Fibroblast of villous mesenchyme (primary cell): ENCODE data around the gene HEMGN. TPM values are rescaled to one million over a fixed set of nuclear protein-coding genes. Genes with fewer than 3 reads are reported as not detected.

Experiments
- DNase-seq: peaks from one replicate; pipeline ENCODE4 v3.0.0-alpha.2; 2010; ENCODE audit warnings: low read depth
- H3K4me3 ChIP-seq: 2 replicates; pipeline ENCODE4 v1.5.1; 2011; ENCODE audit warnings: low read depth, mild to moderate bottlenecking, low read length
- CTCF ChIP-seq: IDR thresholded peaks from 2 replicates; pipeline ENCODE4 v1.5.1; 2012; ENCODE audit warnings: low read depth, mild to moderate bottlenecking, low read length; ENCODE audit not compliant: insufficient read depth
- total RNA-seq: library from RNA; depleted of rRNA; stranded (reverse); fragments of >200 nt; gene quantifications from 2 replicates; pipeline ENCODE4 v1.2.3, GENCODE V29; 2012

The HEMGN gene
- total RNA-seq: not detected in 2 replicates

- DNase-seq: no peak
- no peak within 1 kb of the TSS for H3K4me3 ChIP-seq
- no peak for TF ChIP-seq CTCF
These were observed at the start of gene HEMGN for GRCh38 chr9:97938081-97938644. Gene HEMGN, minus strand, starts transcription at chr9:97938172. Its CDS starts 36 bp downstream, at chr9:97938136.

GRCh38 chr9:97987487-97987886, 49.5 kb upstream of the HEMGN start:
- no peak overlapping the region for H3K4me3 ChIP-seq
- DNase-seq: no peak
- TF ChIP-seq CTCF: no peak

- no peak for TF ChIP-seq CTCF
- peak overlapping the region; percentile 88 for H3K4me3 ChIP-seq
- peak; percentile 41 for DNase-seq
These were observed 47.3 kb upstream of the HEMGN start for GRCh38 chr9:97985058-97985861.

- H3K4me3 ChIP-seq: peak overlapping the region; percentile 88
- DNase-seq: peak; percentile 83
- no peak for TF ChIP-seq CTCF
These were observed 46.5 kb upstream of the HEMGN start for GRCh38 chr9:97984188-97985057.

GRCh38 chr9:97983589-97984187, 45.7 kb upstream of the HEMGN start:
- no peak for TF ChIP-seq CTCF
- DNase-seq: peak; percentile 42
- peak overlapping the region; percentile 88 for H3K4me3 ChIP-seq
